NT2/D1 (cell line): ENCODE data around the gene ADGRA3.

ENCODE experiments used
- SUZ12 ChIP-seq: IDR thresholded peaks from 2 replicates; pipeline ENCODE4 v1.6.1; 2011; ENCODE audit not compliant: insufficient read length, insufficient read depth; ENCODE audit errors: extremely low read depth
- YY1 ChIP-seq: IDR thresholded peaks from 2 replicates; pipeline ENCODE4 v1.6.1; 2011; ENCODE audit not compliant: insufficient read length, insufficient read depth
- ZNF274 ChIP-seq: IDR thresholded peaks from 2 replicates; pipeline ENCODE4 v1.6.1; 2011; ENCODE audit warnings: mild to moderate bottlenecking, low read depth, low read length

DNA sequence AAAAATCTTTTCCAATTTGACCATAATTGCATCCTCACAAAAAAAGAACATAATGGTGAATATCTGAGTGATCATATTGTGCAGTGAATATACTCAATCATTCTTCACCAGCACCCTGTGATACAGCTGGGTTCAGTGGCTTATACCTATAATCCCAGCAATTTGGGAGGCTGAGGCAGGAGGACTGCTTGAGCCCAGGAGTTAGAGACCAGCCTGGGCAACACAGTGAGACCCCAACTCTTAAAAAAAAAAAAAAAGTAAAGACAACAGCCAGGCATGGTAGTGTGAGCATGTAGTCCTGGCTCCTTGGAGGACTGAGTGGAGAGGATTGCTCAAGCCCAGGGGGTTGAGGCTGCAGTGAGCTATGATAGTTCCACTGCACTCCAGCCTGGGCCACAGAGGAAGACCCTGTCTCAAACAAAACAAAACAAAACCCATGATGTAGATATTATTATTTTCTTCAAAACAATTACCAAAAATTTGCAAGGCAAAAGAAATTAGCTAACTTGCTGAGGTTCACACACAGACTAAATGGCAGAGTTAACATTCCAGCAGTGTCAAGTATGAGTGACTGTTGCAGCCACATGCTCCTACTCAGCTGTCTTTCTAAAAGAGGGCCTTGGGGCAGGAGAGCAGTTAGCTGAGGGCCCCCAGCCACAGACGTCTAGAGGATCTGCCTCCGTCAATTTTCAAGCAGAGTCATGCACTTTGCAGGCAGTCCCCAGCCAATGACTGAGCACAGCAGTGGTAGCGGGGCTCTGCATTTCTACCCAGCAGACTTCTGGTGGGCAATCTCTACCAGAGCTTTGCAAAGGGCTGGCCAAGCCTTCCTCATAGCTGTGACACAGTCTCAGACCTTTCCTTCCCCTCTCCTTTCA, 33.4 kb downstream of the ADGRA3 start:
- no peak for TF ChIP-seq ZNF274
- no peak for TF ChIP-seq YY1
- no peak for TF ChIP-seq SUZ12
